ENCODE results near the gene MAPKBP1.
"Not testable (repeated sequence)": the region's sequence is repeated elsewhere in the genome, so short reads cannot be mapped to it uniquely, and the experiment has no call there.

MAPKBP1 gene, protein sequence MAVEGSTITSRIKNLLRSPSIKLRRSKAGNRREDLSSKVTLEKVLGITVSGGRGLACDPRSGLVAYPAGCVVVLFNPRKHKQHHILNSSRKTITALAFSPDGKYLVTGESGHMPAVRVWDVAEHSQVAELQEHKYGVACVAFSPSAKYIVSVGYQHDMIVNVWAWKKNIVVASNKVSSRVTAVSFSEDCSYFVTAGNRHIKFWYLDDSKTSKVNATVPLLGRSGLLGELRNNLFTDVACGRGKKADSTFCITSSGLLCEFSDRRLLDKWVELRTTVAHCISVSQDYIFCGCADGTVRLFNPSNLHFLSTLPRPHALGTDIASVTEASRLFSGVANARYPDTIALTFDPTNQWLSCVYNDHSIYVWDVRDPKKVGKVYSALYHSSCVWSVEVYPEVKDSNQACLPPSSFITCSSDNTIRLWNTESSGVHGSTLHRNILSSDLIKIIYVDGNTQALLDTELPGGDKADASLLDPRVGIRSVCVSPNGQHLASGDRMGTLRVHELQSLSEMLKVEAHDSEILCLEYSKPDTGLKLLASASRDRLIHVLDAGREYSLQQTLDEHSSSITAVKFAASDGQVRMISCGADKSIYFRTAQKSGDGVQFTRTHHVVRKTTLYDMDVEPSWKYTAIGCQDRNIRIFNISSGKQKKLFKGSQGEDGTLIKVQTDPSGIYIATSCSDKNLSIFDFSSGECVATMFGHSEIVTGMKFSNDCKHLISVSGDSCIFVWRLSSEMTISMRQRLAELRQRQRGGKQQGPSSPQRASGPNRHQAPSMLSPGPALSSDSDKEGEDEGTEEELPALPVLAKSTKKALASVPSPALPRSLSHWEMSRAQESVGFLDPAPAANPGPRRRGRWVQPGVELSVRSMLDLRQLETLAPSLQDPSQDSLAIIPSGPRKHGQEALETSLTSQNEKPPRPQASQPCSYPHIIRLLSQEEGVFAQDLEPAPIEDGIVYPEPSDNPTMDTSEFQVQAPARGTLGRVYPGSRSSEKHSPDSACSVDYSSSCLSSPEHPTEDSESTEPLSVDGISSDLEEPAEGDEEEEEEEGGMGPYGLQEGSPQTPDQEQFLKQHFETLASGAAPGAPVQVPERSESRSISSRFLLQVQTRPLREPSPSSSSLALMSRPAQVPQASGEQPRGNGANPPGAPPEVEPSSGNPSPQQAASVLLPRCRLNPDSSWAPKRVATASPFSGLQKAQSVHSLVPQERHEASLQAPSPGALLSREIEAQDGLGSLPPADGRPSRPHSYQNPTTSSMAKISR (N-terminal part only)

DNA sequence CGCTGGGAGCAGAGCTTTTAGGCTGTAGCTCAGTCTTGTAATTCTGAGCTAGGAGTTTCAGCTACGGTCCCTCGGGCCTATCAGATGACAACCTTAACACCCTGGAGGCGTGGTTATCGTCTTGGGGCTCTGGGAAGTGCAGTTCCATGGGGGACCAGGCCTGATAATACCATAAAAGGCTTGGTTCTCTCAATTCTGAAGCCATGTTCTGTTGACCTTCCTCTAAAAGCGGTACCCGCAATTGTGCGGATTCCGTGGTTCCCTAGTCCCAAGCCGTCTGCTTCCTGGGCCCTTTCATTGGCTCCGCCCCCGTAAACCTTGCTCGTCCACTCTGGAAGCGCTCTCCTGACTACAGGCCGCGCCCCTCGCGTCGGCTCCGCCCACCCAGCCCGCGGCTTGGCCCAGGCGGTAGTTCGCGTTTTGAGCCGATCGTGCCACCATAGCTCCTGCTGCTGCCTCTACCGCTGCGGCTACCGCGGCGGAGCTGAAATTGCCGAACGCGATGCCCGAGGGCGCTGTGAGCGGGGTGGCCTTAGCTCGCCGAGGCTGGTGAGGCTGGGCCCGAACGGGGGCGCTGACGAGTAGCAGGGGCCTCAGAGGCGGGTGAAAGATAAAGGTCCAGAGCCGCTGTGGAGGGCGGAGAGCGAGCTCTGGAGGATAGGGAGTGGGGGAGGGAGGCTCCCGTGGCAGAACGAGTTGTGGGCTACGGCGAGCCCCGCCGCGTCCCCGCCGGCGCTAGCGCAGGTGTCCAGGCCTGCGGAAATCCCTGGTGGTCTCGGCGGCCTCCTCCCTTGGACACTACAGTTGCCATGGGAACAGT, at the start of gene MAPKBP1:
TSS of gene MAPKBP1 (plus strand) at position 423 of the 820 bp plus-strand sequence. CDS start 792 bp downstream, outside the sequence.
- peak; percentile 93 for DNase-seq

- no peak for DNase-seq
These were observed 47.1 kb upstream of the MAPKBP1 start for GRCh38 chr15:41727143-41727542.

DNA sequence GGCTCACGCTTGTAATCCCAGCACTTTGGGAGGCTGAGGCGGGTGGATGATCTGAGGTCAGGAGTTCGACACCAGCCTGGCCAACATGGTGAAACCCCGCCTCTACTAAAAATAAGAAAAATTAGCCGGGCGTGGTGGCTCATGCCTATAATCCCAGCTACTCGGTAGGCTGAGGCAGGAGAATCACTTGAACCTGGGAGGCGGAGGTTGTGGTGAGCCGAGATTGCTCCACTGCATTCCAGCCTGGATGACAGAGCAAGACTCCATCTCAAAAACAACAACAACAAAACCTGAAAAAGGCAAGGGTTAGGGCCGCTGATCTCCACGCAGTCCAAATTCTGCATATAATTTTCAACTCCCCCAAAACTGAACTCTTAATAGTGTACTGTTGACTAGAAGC, 46.2 kb upstream of the MAPKBP1 start:
- DNase-seq: not testable (repeated sequence)

DNA sequence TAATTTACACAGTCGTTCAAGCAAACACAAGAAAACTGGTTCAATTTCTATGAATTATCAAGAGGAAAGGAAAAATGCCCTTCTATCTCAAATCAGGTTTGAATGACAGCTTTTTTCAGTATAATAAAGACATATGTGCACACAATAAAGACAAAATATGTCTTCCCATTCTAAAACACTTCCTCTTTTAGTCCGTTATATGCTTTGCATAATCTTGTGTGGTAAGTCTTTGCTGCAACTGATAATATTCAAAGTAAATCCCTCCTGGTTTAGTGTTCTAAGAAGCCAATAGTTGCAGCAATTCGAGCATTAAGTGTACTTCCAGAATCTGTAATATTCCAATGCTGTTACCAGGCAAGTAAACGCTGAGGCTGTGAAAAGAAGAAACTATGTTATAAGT, 43.7 kb upstream of the MAPKBP1 start:
- DNase-seq: no peak

DNA sequence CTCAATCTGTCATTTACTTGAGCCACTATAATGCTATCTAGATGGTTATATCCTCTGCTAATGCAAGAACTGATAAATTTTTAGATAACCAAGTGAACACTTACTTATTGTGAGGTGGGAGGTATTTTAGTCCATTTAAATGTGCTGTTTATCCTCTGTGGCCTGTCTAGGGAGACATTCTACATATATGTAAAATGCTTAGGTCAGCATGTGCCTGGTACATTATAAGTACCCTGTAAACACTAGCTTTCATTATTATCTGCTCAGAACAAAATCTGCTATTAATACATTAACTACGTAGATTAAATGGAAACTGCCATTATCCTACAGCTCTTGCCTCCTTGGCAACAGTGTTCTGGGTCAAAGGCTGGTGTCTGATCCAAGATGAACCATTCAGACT, 41.8 kb upstream of the MAPKBP1 start:
- DNase-seq: no peak

- no peak for DNase-seq
These were observed 40.2 kb upstream of the MAPKBP1 start for GRCh38 chr15:41734079-41734478.

DNA sequence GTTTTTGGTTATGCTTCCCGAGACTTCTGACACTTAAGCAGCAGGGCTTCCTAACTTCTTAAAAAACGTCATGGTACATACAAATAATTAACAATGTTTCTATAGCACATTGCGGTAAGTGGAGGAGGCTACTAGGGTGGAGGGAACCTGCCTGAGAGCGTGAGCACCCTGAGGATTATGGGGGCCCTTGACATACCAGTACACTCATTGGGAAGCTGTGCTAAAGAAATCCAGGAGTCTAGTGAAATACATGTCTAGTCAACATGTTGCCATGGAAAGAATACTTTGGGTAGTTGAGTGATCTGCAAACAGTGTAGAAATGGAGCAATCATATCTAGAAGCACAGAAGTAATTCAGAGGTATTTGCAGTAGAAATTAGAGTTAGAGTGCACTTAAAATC, 39.2 kb upstream of the MAPKBP1 start:
- DNase-seq: no peak

- DNase-seq: not testable (repeated sequence)
These were observed 38.8 kb upstream of the MAPKBP1 start for GRCh38 chr15:41735492-41735891.

DNA sequence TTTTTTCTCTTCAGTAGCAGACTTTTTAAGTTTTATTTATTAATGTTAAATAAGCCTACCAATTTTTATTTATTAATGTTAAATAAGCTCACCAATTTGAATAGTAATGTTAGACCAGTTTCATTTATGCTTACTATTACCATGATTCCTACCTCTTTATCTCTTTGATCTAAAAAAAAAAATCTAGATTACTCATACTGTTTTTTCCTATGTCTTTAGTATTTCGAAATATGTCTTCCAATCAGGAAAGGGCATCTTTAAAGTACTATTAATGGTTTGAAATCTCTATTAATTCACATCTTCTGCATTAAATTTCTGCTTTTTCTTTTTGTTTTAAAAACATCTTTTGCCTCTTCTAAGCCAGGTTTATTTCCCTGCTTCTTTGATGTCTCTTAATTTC, 27.5 kb upstream of the MAPKBP1 start:
- no peak for DNase-seq

DNA sequence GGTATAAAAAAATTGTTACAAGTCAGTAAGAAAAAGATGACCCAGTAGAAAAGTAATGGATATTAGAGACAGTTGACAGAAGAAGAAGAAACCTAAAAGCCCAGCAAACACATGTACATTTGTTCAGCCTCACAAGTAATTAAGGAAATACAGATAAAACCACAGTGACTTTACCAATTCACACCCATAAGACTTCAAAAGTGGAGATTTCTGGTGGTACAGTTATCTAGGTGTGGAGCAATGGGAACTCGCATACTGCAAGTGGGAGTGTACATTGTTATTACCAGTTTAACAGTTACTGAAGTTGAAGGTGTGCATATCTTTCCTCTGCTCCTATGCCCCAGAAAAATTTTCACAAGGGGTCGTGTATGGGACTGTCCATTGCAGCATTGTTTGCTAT, 18.1 kb upstream of the MAPKBP1 start:
- DNase-seq: no peak

GRCh38 chr15:41772720-41773331, 1.5 kb upstream of the MAPKBP1 start:
- DNase-seq: peak; percentile 42

GRCh38 chr15:41773332-41773728, 954 bp upstream of the MAPKBP1 start:
- no peak for DNase-seq

DNA sequence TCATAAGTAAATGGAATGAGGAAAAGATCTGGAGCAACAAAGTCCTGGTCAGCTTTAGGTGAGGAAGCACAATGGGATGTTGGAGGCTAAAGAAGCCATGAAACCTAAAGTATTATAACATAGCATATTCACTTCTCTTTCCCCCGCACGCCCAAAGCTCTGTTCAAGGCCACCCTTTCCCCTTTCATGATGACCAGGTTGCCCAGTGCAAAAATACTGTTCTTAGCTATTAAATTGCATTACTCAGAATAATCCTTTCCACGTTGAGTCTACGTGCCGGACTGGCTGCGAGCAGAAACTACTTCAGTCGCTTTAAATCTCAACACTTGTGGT, 589 bp upstream of the MAPKBP1 start:
- DNase-seq: no peak

GRCh38 chr15:41774882-41775417, 666 bp downstream of the MAPKBP1 start:
- no peak for DNase-seq

DNA sequence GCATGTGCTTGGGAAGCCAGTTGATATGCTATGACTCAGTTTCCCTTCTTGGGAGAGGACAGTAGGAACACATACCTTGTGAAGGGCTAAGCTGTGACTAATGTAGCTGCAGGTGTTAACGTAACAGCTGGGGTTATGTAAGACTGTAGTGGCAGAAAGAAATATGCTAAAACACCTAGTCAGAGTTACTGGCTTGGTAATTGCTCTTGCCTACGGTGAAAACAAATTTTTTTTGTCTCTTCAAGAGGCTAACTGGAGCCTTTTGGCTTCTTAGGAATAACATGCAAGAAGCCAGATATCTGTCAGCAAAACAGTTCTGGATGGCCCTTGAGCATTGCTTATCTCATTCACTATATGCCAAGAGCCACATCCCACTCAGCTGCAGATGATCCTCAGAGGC, 1.4 kb downstream of the MAPKBP1 start:
- no peak for DNase-seq

DNA sequence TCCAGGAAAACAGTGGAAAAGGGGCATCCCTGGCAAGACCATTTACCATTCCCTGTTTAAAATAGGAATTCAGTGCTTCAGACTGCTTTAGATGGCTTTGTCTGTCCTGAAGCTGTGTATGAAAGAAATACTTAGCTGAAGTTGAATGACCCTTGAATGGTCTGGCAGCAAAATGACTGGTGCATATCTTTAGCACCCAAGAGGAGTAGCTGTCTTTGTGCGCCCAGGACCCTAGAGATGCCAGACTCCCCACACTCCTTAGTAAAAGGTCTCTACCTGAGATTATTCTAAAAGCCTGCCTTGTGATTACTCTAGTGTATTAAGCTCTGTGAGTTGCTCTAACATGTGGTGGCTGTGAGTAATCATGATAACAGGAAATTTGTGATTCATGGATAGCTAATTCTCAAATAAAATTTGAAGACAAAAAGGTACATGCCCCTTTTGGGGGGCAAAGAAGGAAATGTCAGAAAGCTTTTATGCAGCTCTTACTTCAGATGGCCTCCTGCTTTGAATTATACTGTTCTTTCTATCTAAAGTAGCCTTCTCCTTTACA, 3.2 kb downstream of the MAPKBP1 start:
- DNase-seq: no peak

DNA sequence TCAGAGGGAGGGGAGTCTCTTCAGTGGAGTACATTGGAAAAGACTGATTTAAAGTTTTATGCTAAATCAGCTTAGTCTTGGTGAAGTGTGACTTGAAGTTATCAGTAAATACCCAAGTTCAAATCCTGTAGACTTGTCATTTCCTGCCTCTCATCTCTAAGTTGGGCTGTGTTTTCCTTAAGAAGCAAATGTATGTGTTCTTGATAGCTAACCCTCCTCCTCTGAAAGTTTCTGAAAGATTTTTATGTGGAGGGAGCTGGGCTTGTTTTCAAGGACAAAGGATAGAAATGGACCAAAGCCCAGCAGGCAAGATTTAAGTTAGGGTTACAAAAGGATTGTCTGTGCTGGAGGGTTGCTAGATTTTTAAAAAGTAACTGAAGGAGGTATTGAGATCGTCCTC, 4.2 kb downstream of the MAPKBP1 start:
- DNase-seq: no peak

- DNase-seq: no peak
These were observed 5.4 kb downstream of the MAPKBP1 start for GRCh38 chr15:41779662-41780157.

GRCh38 chr15:41780266-41780665, 6.0 kb downstream of the MAPKBP1 start:
- no peak for DNase-seq

- no peak for DNase-seq
These were observed 6.4 kb downstream of the MAPKBP1 start for GRCh38 chr15:41780727-41781126.
